GM12864 (cell line): ENCODE measurements around the gene MEIS3.
A peak's percentile ranks its signal among the peaks of the same experiment; 100 is the strongest.
"Not testable (repeated sequence)": the region's sequence is repeated elsewhere in the genome, so short reads cannot be mapped to it uniquely, and the experiment has no call there.

Experiments
- DNase-seq: peaks from one replicate; pipeline ENCODE4 v3.0.0-alpha.2; 2011; ENCODE audit warnings: low read depth
- H3K4me3 ChIP-seq: 2 replicates; pipeline ENCODE4 v1.5.1; 2011; ENCODE audit warnings: mild to moderate bottlenecking, low read depth, low read length, control low read depth
- TF ChIP-seq, protein P1 (sequence below): IDR thresholded peaks from 2 replicates; pipeline ENCODE4 v1.5.1; 2011; ENCODE audit warnings: low read depth, mild to moderate bottlenecking, moderate library complexity, low read length, control low read depth, inconsistent platforms; ENCODE audit errors: missing control alignments

The MEIS3 gene

GRCh38 chr19:47391510-47392223, 27.7 kb downstream of the MEIS3 start:
- DNase-seq: peak; percentile 34
- no peak overlapping the region for H3K4me3 ChIP-seq
- TF ChIP-seq, protein P1, sequence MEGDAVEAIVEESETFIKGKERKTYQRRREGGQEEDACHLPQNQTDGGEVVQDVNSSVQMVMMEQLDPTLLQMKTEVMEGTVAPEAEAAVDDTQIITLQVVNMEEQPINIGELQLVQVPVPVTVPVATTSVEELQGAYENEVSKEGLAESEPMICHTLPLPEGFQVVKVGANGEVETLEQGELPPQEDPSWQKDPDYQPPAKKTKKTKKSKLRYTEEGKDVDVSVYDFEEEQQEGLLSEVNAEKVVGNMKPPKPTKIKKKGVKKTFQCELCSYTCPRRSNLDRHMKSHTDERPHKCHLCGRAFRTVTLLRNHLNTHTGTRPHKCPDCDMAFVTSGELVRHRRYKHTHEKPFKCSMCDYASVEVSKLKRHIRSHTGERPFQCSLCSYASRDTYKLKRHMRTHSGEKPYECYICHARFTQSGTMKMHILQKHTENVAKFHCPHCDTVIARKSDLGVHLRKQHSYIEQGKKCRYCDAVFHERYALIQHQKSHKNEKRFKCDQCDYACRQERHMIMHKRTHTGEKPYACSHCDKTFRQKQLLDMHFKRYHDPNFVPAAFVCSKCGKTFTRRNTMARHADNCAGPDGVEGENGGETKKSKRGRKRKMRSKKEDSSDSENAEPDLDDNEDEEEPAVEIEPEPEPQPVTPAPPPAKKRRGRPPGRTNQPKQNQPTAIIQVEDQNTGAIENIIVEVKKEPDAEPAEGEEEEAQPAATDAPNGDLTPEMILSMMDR: peak; percentile 92

- TF ChIP-seq, protein P1: no peak
- H3K4me3 ChIP-seq: no peak overlapping the region
- DNase-seq: no peak
Observed at GRCh38 chr19:47390533-47391488, 28.5 kb downstream of the MEIS3 start.

DNA sequence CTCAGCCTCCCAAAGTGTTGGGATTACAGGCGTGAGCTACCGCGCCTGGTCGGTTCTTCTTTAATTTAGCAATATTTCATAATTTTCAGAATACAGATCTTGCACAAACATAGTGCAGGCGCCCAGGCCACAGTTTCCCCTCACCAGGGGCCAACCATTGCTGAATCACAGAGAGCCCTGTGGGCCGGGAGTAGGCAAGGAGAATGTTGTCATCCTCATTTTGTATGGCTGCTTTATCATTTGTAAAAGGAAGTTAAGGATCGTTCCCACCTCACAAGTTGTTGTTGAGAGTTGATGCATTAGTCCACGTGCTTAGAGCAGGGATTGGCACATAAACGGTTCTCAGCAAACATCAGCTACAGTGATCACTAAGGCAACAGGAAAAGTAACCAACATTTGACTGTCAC, 30.2 kb downstream of the MEIS3 start:
- no peak overlapping the region for H3K4me3 ChIP-seq
- DNase-seq: no peak
- TF ChIP-seq, protein P1: no peak

GRCh38 chr19:47388721-47389120, 30.6 kb downstream of the MEIS3 start:
- not testable (repeated sequence) for DNase-seq, H3K4me3 ChIP-seq

DNA sequence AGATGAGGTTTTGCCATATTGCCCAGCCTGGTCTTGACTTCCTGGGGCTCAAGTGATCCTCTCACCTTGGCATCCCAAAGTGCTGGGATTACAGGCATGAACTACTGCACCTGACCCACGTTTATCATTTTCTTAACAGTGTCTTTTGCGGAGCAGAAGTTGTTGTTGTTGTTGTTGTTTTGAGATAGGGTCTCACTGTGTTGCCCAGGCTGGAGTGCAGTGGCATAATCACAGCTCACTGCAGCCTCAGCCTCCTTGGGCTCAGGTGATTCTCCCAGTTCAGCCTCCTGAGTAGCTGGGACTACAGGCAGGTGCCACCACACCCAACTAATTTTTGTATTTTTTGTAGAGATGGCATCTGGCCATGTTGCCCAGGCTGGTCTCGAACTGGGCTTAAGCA, 31.7 kb downstream of the MEIS3 start:
- not testable (repeated sequence) for H3K4me3 ChIP-seq, DNase-seq

DNA sequence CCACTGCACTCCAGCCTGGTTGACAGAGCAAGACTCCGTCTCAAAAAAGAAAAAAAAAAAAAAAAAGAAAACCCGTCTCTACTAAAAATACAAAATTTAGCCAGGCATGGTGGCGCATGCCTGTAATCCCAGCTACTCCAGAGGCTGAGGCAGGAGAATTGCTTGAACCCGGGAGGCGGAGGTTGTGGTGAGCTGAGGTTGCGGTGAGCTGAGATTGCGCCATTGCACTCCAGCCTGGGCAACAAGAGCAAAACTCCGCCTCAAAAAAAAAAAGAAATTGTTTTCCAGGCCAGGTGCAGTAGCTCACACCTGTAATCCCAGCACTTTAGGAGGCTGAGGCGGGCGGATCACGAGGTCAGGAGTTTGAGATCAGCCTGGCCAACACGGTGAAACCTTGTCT, 32.7 kb downstream of the MEIS3 start:
- DNase-seq, H3K4me3 ChIP-seq: not testable (repeated sequence)

DNA sequence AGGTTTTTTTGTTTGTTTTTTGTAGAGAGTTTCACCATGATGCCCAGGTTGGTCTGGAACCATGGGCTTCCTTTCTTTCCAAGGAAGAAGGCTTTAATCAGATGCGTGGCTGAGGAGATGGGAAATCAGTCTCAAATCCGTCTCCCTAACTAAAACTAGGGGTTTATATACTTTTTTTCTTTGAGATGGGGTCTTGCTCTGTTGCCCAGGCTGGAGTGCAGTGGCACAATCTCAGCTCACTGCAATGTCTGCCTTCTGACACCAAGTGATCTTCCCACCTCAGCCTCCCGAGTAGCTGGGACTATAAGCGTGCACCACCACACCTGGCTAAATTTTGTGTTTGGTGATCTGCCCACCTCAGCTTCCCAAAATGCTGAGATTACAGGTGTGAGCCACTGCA, 34.8 kb downstream of the MEIS3 start:
- not testable (repeated sequence) for H3K4me3 ChIP-seq, DNase-seq

DNA sequence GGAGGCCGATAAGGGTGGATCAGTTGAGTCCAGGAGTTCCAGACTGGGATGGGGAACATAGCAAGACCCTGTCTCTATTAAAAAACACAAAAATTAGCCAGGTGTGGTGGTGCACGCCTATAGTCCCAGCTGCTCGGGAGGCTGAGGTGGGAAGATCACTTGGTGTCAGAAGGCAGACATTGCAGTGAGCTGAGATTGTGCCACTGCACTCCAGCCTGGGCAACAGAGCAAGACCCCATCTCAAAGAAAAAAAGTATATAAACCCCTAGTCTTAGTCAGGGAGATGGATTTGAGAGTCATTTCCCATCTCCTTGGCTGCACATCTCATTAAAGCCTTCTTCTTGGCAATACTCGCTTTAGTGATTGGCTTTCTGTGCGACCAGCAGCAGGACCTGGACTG, 35.4 kb downstream of the MEIS3 start:
- not testable (repeated sequence) for DNase-seq, H3K4me3 ChIP-seq

GRCh38 chr19:47381653-47382279, 37.6 kb downstream of the MEIS3 start:
- TF ChIP-seq, protein P1: no peak
- no peak overlapping the region for H3K4me3 ChIP-seq
- no peak for DNase-seq
